SK-N-SH (cell line): Measurements from ENCODE around the gene CLEC11A. TPM values are rescaled to one million over a fixed set of nuclear protein-coding genes. Genes with fewer than 3 reads are reported as not detected.

Experiments used
- CTCF ChIA-PET: fragments of 300-600, 350-600 bp; formaldehyde crosslinking; extraction: SDS; loops from one replicate; lab custom pipeline; 2021; lab: Yijun Ruan, JAX
- POLR2A ChIA-PET: fragments of 350-600 bp; sonication (Branson Sonifier 250); formaldehyde crosslinking; extraction: SDS; loops from one replicate; lab custom pipeline; 2020; ENCODE audit warnings: antibody characterized with exemption, inconsistent platforms; lab: Yijun Ruan, JAX
- DNase-seq: peaks from one replicate; pipeline ENCODE4 v3.0.0; 2012
- H2AFZ ChIP-seq: fragments of 200-600 bp; sonication (generic); 2 replicates; pipeline ENCODE4 v1.8.1; 2016; ENCODE audit warnings: antibody characterized with exemption, mild to moderate bottlenecking, low read depth
- H3F3A ChIP-seq: fragments of 200-600 bp; sonication (generic); replicated peaks from 2 replicates; pipeline ENCODE3; 2016; ENCODE audit warnings: antibody characterized with exemption, mild to moderate bottlenecking; ENCODE audit not compliant: insufficient read depth
- H3K27ac ChIP-seq, 2 experiments: fragments of 200-500 bp in 1 of 2; fragments of 200-600 bp in 1 of 2; sonication (Bioruptor generic) in 1 of 2; sonication (generic), shearing (Covaris generic) in 1 of 2; 2 replicates each; pipeline versions ENCODE4 v1.5.1 to v1.6.1; 2014 to 2016; ENCODE audit warnings: low read depth in 2 of 2, inconsistent platforms in 1 of 2, low read length in 1 of 2, mild to moderate bottlenecking in 1 of 2, mixed read lengths in 1 of 2
- H3K27me3 ChIP-seq: fragments of 200-600 bp; sonication (generic), shearing (Covaris generic); 2 replicates; pipeline ENCODE4 v1.6.1; 2016; ENCODE audit warnings: mixed run types; ENCODE audit not compliant: insufficient read depth
- H3K36me3 ChIP-seq, 2 experiments: fragments of 200-500 bp in 1 of 2; fragments of 200-600 bp in 1 of 2; sonication (Bioruptor generic) in 1 of 2; sonication (generic) in 1 of 2; replicated peaks in 1 of 2; 2 replicates each; pipeline versions ENCODE3 to v1.5.1; 2014 to 2016; ENCODE audit warnings: low read length in 1 of 2, mild to moderate bottlenecking in 1 of 2; ENCODE audit not compliant: insufficient read depth in 2 of 2, control insufficient read depth in 1 of 2
- H3K4me1 ChIP-seq, 2 experiments: fragments of 200-500 bp in 1 of 2; fragments of 200-600 bp in 1 of 2; sonication (Bioruptor generic) in 1 of 2; sonication (generic), shearing (Covaris generic) in 1 of 2; 2 replicates each; pipeline versions ENCODE4 v1.5.1 to v1.6.1; 2014 to 2016; ENCODE audit warnings: low read depth in 1 of 2, low read length in 1 of 2, mixed run types in 1 of 2; ENCODE audit not compliant: insufficient read depth in 2 of 2, control insufficient read depth in 1 of 2
- H3K4me2 ChIP-seq: fragments of 200-600 bp; sonication (generic), shearing (Covaris generic); 2 replicates; pipeline ENCODE4 v1.6.1; 2017; ENCODE audit warnings: mixed run types
- H3K4me3 ChIP-seq, 2 experiments: fragments of 200-500 bp in 1 of 2; fragments of 200-600 bp in 1 of 2; sonication (Bioruptor generic) in 1 of 2; sonication (generic), shearing (Covaris generic) in 1 of 2; 2 replicates each; pipeline versions ENCODE4 v1.5.1 to v1.8.1; 2014 to 2016; ENCODE audit warnings: low read depth in 2 of 2, inconsistent platforms in 1 of 2, low read length in 1 of 2, mild to moderate bottlenecking in 1 of 2, mixed read lengths in 1 of 2, moderate library complexity in 1 of 2
- H3K79me2 ChIP-seq: fragments of 200-600 bp; sonication (generic); 2 replicates; pipeline ENCODE4 v1.8.1; 2017; ENCODE audit warnings: mild to moderate bottlenecking; ENCODE audit not compliant: insufficient read depth
- H3K9ac ChIP-seq: fragments of 200-600 bp; sonication (generic); 2 replicates; pipeline ENCODE4 v1.6.1; 2017; ENCODE audit warnings: mixed run types
- H3K9me2 ChIP-seq: fragments of 200-600 bp; sonication (generic); 2 replicates; pipeline ENCODE4 v1.6.1; 2017; ENCODE audit warnings: mixed run types
- H3K9me3 ChIP-seq: fragments of 200-600 bp; sonication (generic); 2 replicates; pipeline ENCODE4 v1.6.1; 2017; ENCODE audit warnings: mixed run types, mild to moderate bottlenecking, moderate library complexity
- H4K20me1 ChIP-seq: fragments of 200-600 bp; sonication (generic); 2 replicates; pipeline ENCODE4 v1.6.1; 2017; ENCODE audit warnings: mild to moderate bottlenecking, mixed run types; ENCODE audit not compliant: insufficient read depth
- CHD2 ChIP-seq: fragments of 150-350 bp; IDR thresholded peaks from 2 replicates; pipeline ENCODE4 v1.6.1; 2018; ENCODE audit warnings: low read length; ENCODE audit not compliant: partially characterized antibody
- CTCF ChIP-seq: fragments of 200-600 bp; sonication (generic); IDR thresholded peaks from 2 replicates; pipeline ENCODE4 v1.6.1; 2017; ENCODE audit warnings: antibody characterized with exemption, mild to moderate bottlenecking, moderate library complexity
- EP300 ChIP-seq, 2 experiments: IDR thresholded peaks; 2 replicates each; pipeline versions ENCODE4 v1.4.0 to v1.6.1; 2012; ENCODE audit warnings: borderline replicate concordance in 1 of 2, low read depth in 1 of 2, low read length in 1 of 2
- FOSL2 ChIP-seq: IDR thresholded peaks from 2 replicates; pipeline ENCODE4 v1.4.0; 2012; ENCODE audit warnings: low read depth, mild to moderate bottlenecking, moderate library complexity, borderline replicate concordance
- FOXJ3 ChIP-seq: sonication (generic); formaldehyde crosslinking; IDR thresholded peaks from 2 replicates; pipeline ENCODE4 v1.5.1; 2020; ENCODE audit warnings: mild to moderate bottlenecking, missing genetic modification reagents
- GATA2 ChIP-seq: sonication (generic); formaldehyde crosslinking; IDR thresholded peaks from 2 replicates; pipeline ENCODE4 v1.5.0; 2020; ENCODE audit warnings: mild to moderate bottlenecking, missing genetic modification reagents
- IRF3 ChIP-seq: fragments of 150-350 bp; IDR thresholded peaks from 2 replicates; pipeline ENCODE4 v1.6.1; 2016; ENCODE audit warnings: mild to moderate bottlenecking, low read depth, low read length
- NRF1 ChIP-seq: IDR thresholded peaks from 2 replicates; pipeline ENCODE4 v1.6.1; 2012; ENCODE audit warnings: low read depth, mild to moderate bottlenecking, low read length
- POLR2AphosphoS5 ChIP-seq: IDR thresholded peaks from 2 replicates; pipeline ENCODE4 v1.6.1; 2012; ENCODE audit warnings: low read depth, low read length
- RAD21 ChIP-seq: IDR thresholded peaks from 2 replicates; pipeline ENCODE4 v1.6.1; 2012; ENCODE audit warnings: mild to moderate bottlenecking, low read length
- RFX5 ChIP-seq: IDR thresholded peaks from 2 replicates; pipeline ENCODE4 v1.6.1; 2012; ENCODE audit warnings: mild to moderate bottlenecking, improper control_type of control experiment, low read length
- TEAD4 ChIP-seq: IDR thresholded peaks from 2 replicates; pipeline ENCODE4 v1.4.0; 2012; ENCODE audit warnings: mild to moderate bottlenecking, borderline replicate concordance; ENCODE audit not compliant: insufficient read depth
- WGBS: methylation state at CpG from one replicate; pipeline ENCODE4 v1.1.6; 2017; ENCODE audit warnings: low lambda C conversion rate; 5-methylcytosine and 5-hydroxymethylcytosine counted together
- polyA plus RNA-seq, 3 experiments: library from polyadenylated mRNA; depleted of rRNA; stranded (reverse); fragments of >200 nt; gene quantifications; 2 replicates each; pipeline ENCODE4 v1.2.3, GENCODE V29; 2012
- TF ChIP-seq, protein P1 (sequence below): fragments of 150-350 bp; IDR thresholded peaks from 2 replicates; pipeline ENCODE4 v1.6.1; 2017; ENCODE audit warnings: antibody characterized with exemption, low read length, low read depth, borderline replicate concordance
- TF ChIP-seq, protein P2 (sequence below): IDR thresholded peaks from 2 replicates; pipeline ENCODE4; 2012

Gene CLEC11A
- polyA plus RNA-seq (2012; rRNA removed), result 4.4 and 5.1 TPM in 2 replicates
- polyA plus RNA-seq (2012; cell fraction: cytosol; rRNA removed), result 2.4 and 4.2 TPM in 2 replicates
- polyA plus RNA-seq (2012; cell fraction: nucleus; rRNA removed), result 4.9 and 12.2 TPM in 2 replicates

DNA sequence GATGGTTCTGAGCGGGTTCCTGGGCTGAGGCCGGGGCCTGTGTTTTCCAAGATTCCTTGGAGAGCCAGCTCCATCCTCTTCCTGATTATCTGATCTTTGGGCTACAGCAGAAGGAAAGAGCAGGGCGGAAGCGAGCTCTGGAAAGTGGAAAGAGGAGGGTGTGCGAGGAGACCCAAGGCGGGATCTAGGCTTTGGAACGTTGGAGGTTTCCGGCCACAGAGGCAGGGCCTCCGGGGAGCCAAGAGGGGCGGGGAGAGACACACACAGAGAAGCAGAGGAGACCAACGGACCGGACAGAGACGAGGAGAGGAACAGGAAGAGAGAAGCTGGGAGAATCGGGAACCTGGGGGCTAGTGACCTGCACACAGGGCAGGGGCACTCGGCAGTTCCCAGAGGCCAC is at the start of gene CLEC11A:
Gene CLEC11A (plus strand): TSS at position 296 of the 400 bp plus-strand sequence. CDS start 162 bp downstream, outside the sequence.
- Histone ChIP-seq H3F3A (no peaks in the 10 kb centered on the region), H3K9me3 (no peaks in the 10 kb centered on the region), H3K9ac (peak within 1 kb of the TSS; percentile 16; the same call in 1 of the 2 replicates), H3K9me2 (no peaks in the 10 kb centered on the region), H3K79me2 (peaks cover 13% of the 10 kb centered on the region), H3K4me3 (peak within 1 kb of the TSS; percentile 62 to 72; a peak in 3 of 4 replicates), H2AFZ (peak within 1 kb of the TSS; percentile 67), H4K20me1 (no peaks in the 10 kb centered on the region), H3K4me1 (peaks cover 0 to 19% of the 10 kb centered on the region in 2 experiments; a peak in 2 of 4 replicates), H3K4me2 (peak within 1 kb of the TSS; percentile 84), H3K36me3 (no peaks in the 10 kb centered on the region), H3K27me3 (no peaks in the 10 kb centered on the region), H3K27ac (peak within 1 kb of the TSS; percentile 46 to 86; a peak in 2 of 4 replicates)
- no peak for DNase-seq
- POLR2A ChIA-PET, result no interaction called here
- CTCF ChIA-PET, result interaction anchor here (1.0 to 6.4 kb wide), 4 partner anchors 18 to 395 kb away, joined by 3 to 113 read pairs (median 30); no protein-coding TSS in a partner anchor
- 84% methylated on average over 15 of the region's 15 CpGs for WGBS
- TF ChIP-seq NRF1, result no peak
- no peak for TF ChIP-seq EP300 (IDR thresholded peaks at IDR 0.05; ENCODE audit: borderline replicate concordance in 1 of 2, low read depth in 1 of 2, low read length in 1 of 2)
- no peak for TF ChIP-seq FOXJ3
- no peak for TF ChIP-seq CHD2
- no peak for TF ChIP-seq TEAD4
- TF ChIP-seq, protein P1, sequence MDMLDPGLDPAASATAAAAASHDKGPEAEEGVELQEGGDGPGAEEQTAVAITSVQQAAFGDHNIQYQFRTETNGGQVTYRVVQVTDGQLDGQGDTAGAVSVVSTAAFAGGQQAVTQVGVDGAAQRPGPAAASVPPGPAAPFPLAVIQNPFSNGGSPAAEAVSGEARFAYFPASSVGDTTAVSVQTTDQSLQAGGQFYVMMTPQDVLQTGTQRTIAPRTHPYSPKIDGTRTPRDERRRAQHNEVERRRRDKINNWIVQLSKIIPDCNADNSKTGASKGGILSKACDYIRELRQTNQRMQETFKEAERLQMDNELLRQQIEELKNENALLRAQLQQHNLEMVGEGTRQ, result no peak
- no peak for TF ChIP-seq POLR2AphosphoS5
- TF ChIP-seq RFX5, result no peak
- TF ChIP-seq, protein P2, sequence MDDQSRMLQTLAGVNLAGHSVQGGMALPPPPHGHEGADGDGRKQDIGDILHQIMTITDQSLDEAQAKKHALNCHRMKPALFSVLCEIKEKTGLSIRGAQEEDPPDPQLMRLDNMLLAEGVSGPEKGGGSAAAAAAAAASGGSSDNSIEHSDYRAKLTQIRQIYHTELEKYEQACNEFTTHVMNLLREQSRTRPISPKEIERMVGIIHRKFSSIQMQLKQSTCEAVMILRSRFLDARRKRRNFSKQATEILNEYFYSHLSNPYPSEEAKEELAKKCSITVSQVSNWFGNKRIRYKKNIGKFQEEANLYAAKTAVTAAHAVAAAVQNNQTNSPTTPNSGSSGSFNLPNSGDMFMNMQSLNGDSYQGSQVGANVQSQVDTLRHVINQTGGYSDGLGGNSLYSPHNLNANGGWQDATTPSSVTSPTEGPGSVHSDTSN, result no peak
- no peak for TF ChIP-seq IRF3
- TF ChIP-seq RAD21, result no peak
- TF ChIP-seq GATA2 (CRISPR knock-in tag), result no peak
- TF ChIP-seq FOSL2, result no peak
- no peak for TF ChIP-seq CTCF
